22Rv1 (cell line): Measurements from ENCODE around the gene IKZF3.

ENCODE experiments used
- CTCF ChIP-seq: fragments of 450-650 bp; IDR thresholded peaks from 2 replicates; pipeline ENCODE4 v1.5.1; 2017; ENCODE audit warnings: mild to moderate bottlenecking
- ZFX ChIP-seq: fragments of 450-650 bp; IDR thresholded peaks from 2 replicates; pipeline ENCODE4 v1.6.1; 2017; ENCODE audit warnings: antibody characterized with exemption, borderline replicate concordance

GRCh38 chr17:39794249-39794970 is 69.7 kb downstream of the IKZF3 start:
- TF ChIP-seq CTCF (no peak), ZFX (no peak)
